SK-N-MC (cell line): Measurements from ENCODE around the gene KCNAB2.

Experiments used
- EZH2 ChIP-seq: fragments of 200-600 bp; sonication (generic); IDR thresholded peaks from one replicate; pipeline ENCODE4 v1.6.1; 2017; ENCODE audit warnings: antibody characterized with exemption
- FOXP2 ChIP-seq: optimal IDR thresholded peaks from 2 replicates; pipeline ENCODE3; 2011; ENCODE audit warnings: mild to moderate bottlenecking, moderate library complexity; ENCODE audit not compliant: insufficient read depth; ENCODE audit errors: extremely low read length, control extremely low read depth
- POLR2AphosphoS5 ChIP-seq: IDR thresholded peaks from 2 replicates; pipeline ENCODE4 v1.6.1; 2012; ENCODE audit warnings: mild to moderate bottlenecking, low read depth, low read length, borderline replicate concordance

DNA sequence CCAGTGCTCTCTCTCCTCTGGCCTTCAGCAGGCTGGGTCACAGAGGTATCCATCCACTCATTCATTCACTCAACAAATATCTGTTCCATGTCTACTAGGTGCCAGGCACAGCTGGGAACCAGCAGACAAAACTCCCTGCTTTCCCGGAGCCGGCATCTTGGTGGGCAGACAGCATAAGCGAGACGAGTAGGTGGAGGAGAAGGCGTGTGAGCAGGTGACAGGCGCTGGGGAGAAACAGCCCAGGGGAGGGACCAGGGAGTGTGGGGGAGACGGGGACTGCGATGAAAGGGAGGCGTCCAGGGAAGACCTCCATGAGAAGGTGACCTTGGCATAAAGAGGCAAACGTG is 11.0 kb upstream of the KCNAB2 start:
- TF ChIP-seq FOXP2 (no peak), EZH2 (no peak), POLR2AphosphoS5 (no peak)
